Right lobe of liver (tissue), 6 donors: ENCODE results near the gene BORCS5. TPM values are rescaled to one million over a fixed set of nuclear protein-coding genes. Genes with fewer than 3 reads are reported as not detected.

Experiments used
- ATAC-seq, 4 donors: fragments of 200-7000 bp; cut with Tn5 transposase; one replicate each; pipeline ENCODE4 v1.9.1; 2020; ENCODE audit warnings: mild to moderate bottlenecking in 4 of 4, moderate library complexity in 4 of 4
- DNase-seq, 3 donors: peaks; one replicate each; pipeline ENCODE4 v3.0.0-alpha.2; 2020
- H3K27ac ChIP-seq, 3 donors: fragments of 200-600 bp; one replicate each; pipeline ENCODE4 v1.8.0; 2022
- H3K27me3 ChIP-seq, 2 donors: fragments of 200-600 bp; one replicate each; pipeline ENCODE4 v1.8.0; 2022
- H3K36me3 ChIP-seq, 4 donors: fragments of 200-600 bp; sonication (generic) in 1 of 4; one replicate each; pipeline versions ENCODE4 v1.5.1 to v1.8.0; 2017 to 2022; ENCODE audit warnings: control low read depth in 1 of 4
- H3K4me1 ChIP-seq, 4 donors: fragments of 200-600 bp; sonication (generic) in 1 of 4; one replicate each; pipeline versions ENCODE4 v1.5.1 to v1.8.0; 2017 to 2022; ENCODE audit warnings: control low read depth in 1 of 4
- H3K4me3 ChIP-seq, 3 donors: fragments of 200-600 bp; one replicate each; pipeline ENCODE4 v1.8.0; 2022
- H3K9me3 ChIP-seq, 4 donors: fragments of 200-600 bp; sonication (generic) in 1 of 4; one replicate each; pipeline versions ENCODE4 v1.5.1 to v1.8.0; 2017 to 2022; ENCODE audit warnings: control low read depth in 1 of 4
- POLR2A ChIP-seq: fragments of 450-650 bp; IDR thresholded peaks from one replicate; pipeline ENCODE4 v1.6.1; 2017; ENCODE audit warnings: antibody characterized with exemption, mild to moderate bottlenecking
- WGBS: methylation state at CpG from one replicate; pipeline ENCODE4 v1.1.6; 2018; ENCODE audit warnings: low coverage, low lambda C conversion rate; ENCODE audit not compliant: insufficient coverage; ENCODE audit errors: missing lambda C conversion rate; 5-methylcytosine and 5-hydroxymethylcytosine counted together
- intact Hi-C, 2 donors: fragments of 100-400 bp; cut with DNase I; formaldehyde crosslinking; loops; one replicate each; pipeline versions ENCODE4 v1.11.2 to v1.14.1; 2022
- total RNA-seq, 6 experiments: library from RNA; depleted of rRNA in 2 of 6; stranded (reverse); fragments of >200 nt in 2 of 6; fragmentation: NEBNext Ultra II Directional in 3 of 6; extraction: Animal tissue kit (Norgen Biotek cat#: 25700) in 3 of 6; gene quantifications; one replicate each; pipeline versions ENCODE4 v1.1.0 to v1.2.4, GENCODE V29; 2016 to 2023
- TF ChIP-seq, protein P1 (sequence below), 4 donors: fragments of 200-600 bp in 3 of 4; fragments of 450-650 bp in 1 of 4; IDR thresholded peaks; one replicate each; pipeline versions ENCODE4 v1.5.1 to v1.8.0; 2016 to 2022; ENCODE audit warnings: antibody characterized with exemption in 4 of 4, mild to moderate bottlenecking in 2 of 4
- donor health status: DM: no; HTN: yes; CAD: no.
- donor health status: DM: no; HTN: no; CAD: no.
- donor health status: DM: no; HTN: no; CAD: no.
- donor health status: DM: no; HTN: yes; CAD: no.
- donor health status: DM: no; HTN: yes; CAD: no.

Gene BORCS5
- total RNA-seq, 6 experiments from 2014 or later = 6.0 to 11.1 (median 8.0) TPM

DNA sequence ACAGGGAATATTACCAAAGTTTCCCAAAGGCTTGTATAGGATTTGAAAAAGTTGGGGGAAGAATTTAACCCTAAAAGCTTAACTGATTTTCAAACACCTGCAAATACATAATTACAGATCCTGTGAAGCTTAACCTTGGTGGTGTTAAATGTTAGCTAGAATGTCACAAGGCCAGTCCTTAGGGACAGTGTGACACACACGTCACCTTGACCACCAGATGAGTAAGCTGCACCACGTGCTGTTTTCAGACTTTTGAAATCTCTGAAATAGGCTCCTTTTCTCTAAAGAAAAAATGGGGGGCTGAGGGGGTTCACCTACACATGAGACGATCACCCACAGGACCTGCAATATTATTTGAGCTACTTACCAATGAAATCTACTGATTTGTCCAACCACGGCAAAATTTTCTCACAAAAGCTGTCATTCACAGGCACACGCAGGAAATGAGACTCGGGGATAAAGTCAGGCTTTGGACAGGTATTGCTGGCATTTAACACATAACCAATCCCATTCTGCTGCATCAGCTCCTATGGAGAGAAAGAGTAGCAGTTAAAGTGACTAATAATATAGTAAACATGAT is 129.9 kb downstream of the BORCS5 start:
- Histone ChIP-seq H3K27ac (peak overlapping the region; percentile 70 to 96 (median 93)), H3K27me3 (no peaks in the 10 kb centered on the region), H3K4me1 (peaks cover 0 to 39% (median 9%) of the 10 kb centered on the region in 4 donors), H3K9me3 (no peaks in the 10 kb centered on the region), H3K36me3 (peaks cover 0 to 18% (median 0%) of the 10 kb centered on the region in 4 donors), H3K4me3 (no peak overlapping the region)
- peak; percentile 23 for TF ChIP-seq POLR2A
- TF ChIP-seq, protein P1, sequence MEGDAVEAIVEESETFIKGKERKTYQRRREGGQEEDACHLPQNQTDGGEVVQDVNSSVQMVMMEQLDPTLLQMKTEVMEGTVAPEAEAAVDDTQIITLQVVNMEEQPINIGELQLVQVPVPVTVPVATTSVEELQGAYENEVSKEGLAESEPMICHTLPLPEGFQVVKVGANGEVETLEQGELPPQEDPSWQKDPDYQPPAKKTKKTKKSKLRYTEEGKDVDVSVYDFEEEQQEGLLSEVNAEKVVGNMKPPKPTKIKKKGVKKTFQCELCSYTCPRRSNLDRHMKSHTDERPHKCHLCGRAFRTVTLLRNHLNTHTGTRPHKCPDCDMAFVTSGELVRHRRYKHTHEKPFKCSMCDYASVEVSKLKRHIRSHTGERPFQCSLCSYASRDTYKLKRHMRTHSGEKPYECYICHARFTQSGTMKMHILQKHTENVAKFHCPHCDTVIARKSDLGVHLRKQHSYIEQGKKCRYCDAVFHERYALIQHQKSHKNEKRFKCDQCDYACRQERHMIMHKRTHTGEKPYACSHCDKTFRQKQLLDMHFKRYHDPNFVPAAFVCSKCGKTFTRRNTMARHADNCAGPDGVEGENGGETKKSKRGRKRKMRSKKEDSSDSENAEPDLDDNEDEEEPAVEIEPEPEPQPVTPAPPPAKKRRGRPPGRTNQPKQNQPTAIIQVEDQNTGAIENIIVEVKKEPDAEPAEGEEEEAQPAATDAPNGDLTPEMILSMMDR (IDR thresholded peaks at IDR 0.05) = no peak
- DNase-seq (peak in 1 of 3 donors; percentile 59), ATAC-seq (peak; percentile 59 to 68 (median 64))
- intact Hi-C loops = no loop called here
- WGBS = 17% methylated on average over 6 of the region's 6 CpGs

GRCh38 chr12:12487490-12487889 is 130.6 kb downstream of the BORCS5 start:
- no peaks in the 10 kb centered on the region for H3K27me3 ChIP-seq
- DNase-seq (no peak), ATAC-seq (no peak)
- H3K9me3 ChIP-seq = no peaks in the 10 kb centered on the region
- H3K27ac ChIP-seq = peak overlapping the region; percentile 70 to 96 (median 93)
- H3K4me1 ChIP-seq = peaks cover 0 to 39% (median 9%) of the 10 kb centered on the region in 4 donors
- peaks cover 0 to 18% (median 0%) of the 10 kb centered on the region in 4 donors for H3K36me3 ChIP-seq
- intact Hi-C loops = no loop called here
- TF ChIP-seq, protein P1 (IDR thresholded peaks at IDR 0.05) = no peak
- TF ChIP-seq POLR2A = no peak
- H3K4me3 ChIP-seq = no peak overlapping the region
- WGBS = 94% methylated on average over 5 of the region's 6 CpGs

GRCh38 chr12:12488296-12488695 is 131.4 kb downstream of the BORCS5 start:
- Histone ChIP-seq H3K27me3 (no peaks in the 10 kb centered on the region), H3K4me3 (no peak overlapping the region), H3K36me3 (peaks cover 0 to 18% (median 0%) of the 10 kb centered on the region in 4 donors), H3K27ac (peak overlapping the region; percentile 70 to 96 (median 93)), H3K4me1 (peaks cover 0 to 39% (median 9%) of the 10 kb centered on the region in 4 donors), H3K9me3 (no peaks in the 10 kb centered on the region)
- TF ChIP-seq, protein P1 (IDR thresholded peaks at IDR 0.05) = no peak
- no peak for TF ChIP-seq POLR2A
- WGBS = 95% methylated on average over 4 of the region's 4 CpGs
- ATAC-seq (no peak), DNase-seq (no peak)
- intact Hi-C loops = no loop called here

- no peaks in the 10 kb centered on the region for H3K27me3 ChIP-seq
- ATAC-seq = peak; percentile 77 to 92 (median 86)
Observed at GRCh38 chr12:12488823-12489550, 132.1 kb downstream of the BORCS5 start.

More at GRCh38 chr12:12488823-12489550, 132.1 kb downstream of the BORCS5 start:
- Histone ChIP-seq H3K4me3 (no peak overlapping the region), H3K27ac (peak overlapping the region; percentile 71 to 96 (median 93)), H3K4me1 (peaks cover 0 to 39% (median 9%) of the 10 kb centered on the region in 4 donors), H3K9me3 (no peaks in the 10 kb centered on the region), H3K36me3 (peaks cover 0 to 18% (median 0%) of the 10 kb centered on the region in 4 donors)
- WGBS = 44% methylated on average over 8 of the region's 8 CpGs
- peak in 1 of 3 donors; percentile 58 for DNase-seq
- intact Hi-C loops = no loop called here
- TF ChIP-seq, protein P1 (IDR thresholded peaks at IDR 0.05) = no peak
- TF ChIP-seq POLR2A = no peak
